PC-9 (cell line): Measurements from ENCODE around the gene PCSK5.

ENCODE experiments used
- EZH2 ChIP-seq: fragments of 200-600 bp; sonication (generic); IDR thresholded peaks from 2 replicates; pipeline ENCODE4 v1.8.0; 2017; ENCODE audit warnings: antibody characterized with exemption, low read depth
- TF ChIP-seq, protein P1 (sequence below): fragments of 200-600 bp; sonication (generic); conservative IDR thresholded peaks from 2 replicates; pipeline ENCODE4 v1.6.1; 2017; ENCODE audit warnings: mixed run types, antibody characterized with exemption, mild to moderate bottlenecking, moderate library complexity

DNA sequence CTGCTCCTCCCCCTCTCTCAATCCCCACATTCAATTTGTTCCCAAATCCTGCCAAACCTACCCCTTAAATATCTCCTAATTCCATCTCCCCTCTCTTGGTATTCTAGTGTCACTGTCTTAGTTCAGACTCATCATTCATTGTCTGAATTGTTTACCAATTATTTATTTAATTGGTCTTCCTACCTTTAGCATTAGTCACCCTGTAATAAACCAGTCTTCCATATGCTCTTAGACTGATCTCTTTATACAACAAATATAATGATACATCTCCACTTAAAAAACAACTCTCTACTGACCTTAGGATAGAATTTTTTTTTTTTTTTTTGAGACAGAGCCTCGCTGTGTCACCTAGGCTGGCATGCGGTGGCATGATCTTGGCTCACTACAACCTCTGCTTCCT is 452.4 kb downstream of the PCSK5 start:
- TF ChIP-seq, protein P1, sequence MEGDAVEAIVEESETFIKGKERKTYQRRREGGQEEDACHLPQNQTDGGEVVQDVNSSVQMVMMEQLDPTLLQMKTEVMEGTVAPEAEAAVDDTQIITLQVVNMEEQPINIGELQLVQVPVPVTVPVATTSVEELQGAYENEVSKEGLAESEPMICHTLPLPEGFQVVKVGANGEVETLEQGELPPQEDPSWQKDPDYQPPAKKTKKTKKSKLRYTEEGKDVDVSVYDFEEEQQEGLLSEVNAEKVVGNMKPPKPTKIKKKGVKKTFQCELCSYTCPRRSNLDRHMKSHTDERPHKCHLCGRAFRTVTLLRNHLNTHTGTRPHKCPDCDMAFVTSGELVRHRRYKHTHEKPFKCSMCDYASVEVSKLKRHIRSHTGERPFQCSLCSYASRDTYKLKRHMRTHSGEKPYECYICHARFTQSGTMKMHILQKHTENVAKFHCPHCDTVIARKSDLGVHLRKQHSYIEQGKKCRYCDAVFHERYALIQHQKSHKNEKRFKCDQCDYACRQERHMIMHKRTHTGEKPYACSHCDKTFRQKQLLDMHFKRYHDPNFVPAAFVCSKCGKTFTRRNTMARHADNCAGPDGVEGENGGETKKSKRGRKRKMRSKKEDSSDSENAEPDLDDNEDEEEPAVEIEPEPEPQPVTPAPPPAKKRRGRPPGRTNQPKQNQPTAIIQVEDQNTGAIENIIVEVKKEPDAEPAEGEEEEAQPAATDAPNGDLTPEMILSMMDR, result no peak
- no peak for TF ChIP-seq EZH2
